Panc1 (cell line): ENCODE data around the gene C6orf132. TPM values are rescaled to one million over a fixed set of nuclear protein-coding genes. Genes with fewer than 3 reads are reported as not detected.

Source experiments
- ATAC-seq: fragments of 200-7000 bp; cut with Tn5 transposase; 2 replicates; pipeline ENCODE4 v1.9.1; 2020; ENCODE audit warnings: mild to moderate bottlenecking, moderate library complexity
- BruUV-seq: library from RNA; stranded (reverse); fragments of 400-500 nt; replicated peaks from 2 replicates; lab custom pipeline; 2021; lab: Mats Ljungman, UMichigan
- CTCF ChIA-PET: fragments of 300-600 bp; sonication (Branson Sonifier 250); formaldehyde crosslinking; loops from one replicate; lab custom pipeline; 2022; ENCODE audit warnings: antibody characterized with exemption; lab: Charles Lee
- POLR2A ChIA-PET: fragments of 300-600 bp; sonication (Branson Sonifier 250); formaldehyde crosslinking; loops from one replicate; lab custom pipeline; 2022; ENCODE audit warnings: antibody characterized with exemption; lab: Charles Lee
- DNase-seq: peaks from one replicate; pipeline ENCODE4 v3.0.0-alpha.2; 2010; ENCODE audit warnings: low read depth, low spot score
- H3K27ac ChIP-seq: 2 replicates; pipeline ENCODE4 v1.5.1; 2011; ENCODE audit warnings: mild to moderate bottlenecking, low read length, inconsistent platforms
- H3K27me3 ChIP-seq: fragments of 200-500 bp; sonication (Bioruptor generic); 2 replicates; pipeline ENCODE4 v1.6.0; 2014; ENCODE audit warnings: low read length, inconsistent platforms; ENCODE audit not compliant: control insufficient read depth, insufficient read depth
- H3K36me3 ChIP-seq: fragments of 200-500 bp; sonication (Bioruptor generic); 2 replicates; pipeline ENCODE4 v1.5.1; 2014; ENCODE audit warnings: inconsistent platforms, mild to moderate bottlenecking, low read length, moderate library complexity; ENCODE audit not compliant: control insufficient read depth, insufficient read depth
- H3K4me1 ChIP-seq: 2 replicates; pipeline ENCODE4 v1.5.1; 2011; ENCODE audit warnings: inconsistent platforms, mild to moderate bottlenecking, low read length, moderate library complexity; ENCODE audit not compliant: control insufficient read depth, insufficient read depth
- H3K4me3 ChIP-seq, 2 experiments: 2 replicates each; pipeline ENCODE4 v1.5.1; 2011 to 2012; ENCODE audit warnings: low read depth in 2 of 2, low read length in 2 of 2, mild to moderate bottlenecking in 2 of 2, inconsistent platforms in 1 of 2, moderate library complexity in 1 of 2
- H3K9me3 ChIP-seq: fragments of 200-500 bp; sonication (Bioruptor generic); 2 replicates; pipeline ENCODE4 v1.5.1; 2014; ENCODE audit warnings: low read depth, mild to moderate bottlenecking, inconsistent platforms, low read length, moderate library complexity; ENCODE audit not compliant: control insufficient read depth, insufficient read depth
- POLR2AphosphoS5 ChIP-seq: IDR thresholded peaks from 2 replicates; pipeline ENCODE4 v1.6.1; 2012; ENCODE audit warnings: mild to moderate bottlenecking, low read depth, low read length, moderate library complexity
- SIN3A ChIP-seq: IDR thresholded peaks from 2 replicates; pipeline ENCODE4 v1.6.1; 2012; ENCODE audit warnings: low read depth, mild to moderate bottlenecking, low read length, moderate library complexity, borderline replicate concordance; ENCODE audit not compliant: insufficient read depth
- TCF7L2 ChIP-seq: IDR thresholded peaks from 2 replicates; pipeline ENCODE4 v1.6.1; 2011; ENCODE audit warnings: mild to moderate bottlenecking, low read depth, low read length, inconsistent platforms
- in situ Hi-C: cut with HindIII; loops from 2 replicates; pipeline ENCODE4 v1.10.0; 2016; ENCODE audit warnings: low sequenced_read_pairs, low pct_unique_long_range_greater_than_20kb
- intact Hi-C: fragments of 100-400 bp; cut with micrococcal nuclease; formaldehyde crosslinking; loops from one replicate; pipeline ENCODE4 v1.10.0; 2022; ENCODE audit not compliant: unreplicated experiment
- total RNA-seq: library from RNA; stranded (reverse); gene quantifications from one replicate; pipeline ENCODE4 v1.2.1, GENCODE V29; 2021; ENCODE audit not compliant: unreplicated experiment
- TF ChIP-seq, protein P1 (sequence below), 2 experiments: IDR thresholded peaks; 2 replicates each; pipeline ENCODE4 v1.6.1; 2011 to 2012; ENCODE audit warnings: low read depth in 2 of 2, control low read depth in 1 of 2, low read length in 1 of 2, mild to moderate bottlenecking in 1 of 2, moderate library complexity in 1 of 2; ENCODE audit not compliant: insufficient read depth in 1 of 2
- TF ChIP-seq, protein P2 (sequence below): fragments of 450-650 bp; IDR thresholded peaks from 2 replicates; pipeline ENCODE4 v1.5.1; 2017; ENCODE audit warnings: mild to moderate bottlenecking

C6orf132 gene
- total RNA-seq, 1 experiment from 2014 or later: 12.9 TPM

DNA sequence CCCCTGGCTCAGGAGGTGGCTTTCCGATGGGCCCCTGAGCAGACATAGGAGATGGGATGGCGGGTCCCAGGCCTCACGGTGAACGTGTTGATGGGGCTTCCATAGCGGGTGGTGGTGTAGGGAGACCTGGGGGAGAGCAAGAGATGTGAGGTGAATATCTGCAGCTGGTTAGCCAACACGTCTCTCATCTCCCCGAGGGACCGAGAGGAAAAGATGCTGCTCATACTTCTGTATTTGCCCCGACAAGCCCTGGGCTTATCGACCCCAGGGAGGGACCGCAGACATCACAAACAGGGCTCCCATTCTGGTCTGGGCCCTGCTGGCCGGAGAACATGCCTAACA lies 38.7 kb downstream of the C6orf132 start:
- no peak for DNase-seq
- no peak for ATAC-seq
- Histone ChIP-seq H3K9me3 (no peaks in the 10 kb centered on the region), H3K4me3 (no peak overlapping the region), H3K27me3 (no peaks in the 10 kb centered on the region), H3K36me3 (no peaks in the 10 kb centered on the region), H3K4me1 (peaks cover 12% of the 10 kb centered on the region), H3K27ac (no peak overlapping the region)
- ChIA-PET POLR2A (no interaction called here), CTCF (no interaction called here)
- intact Hi-C loops: no loop called here
- BruUV-seq: no TSS peak
- TF ChIP-seq, protein P1, sequence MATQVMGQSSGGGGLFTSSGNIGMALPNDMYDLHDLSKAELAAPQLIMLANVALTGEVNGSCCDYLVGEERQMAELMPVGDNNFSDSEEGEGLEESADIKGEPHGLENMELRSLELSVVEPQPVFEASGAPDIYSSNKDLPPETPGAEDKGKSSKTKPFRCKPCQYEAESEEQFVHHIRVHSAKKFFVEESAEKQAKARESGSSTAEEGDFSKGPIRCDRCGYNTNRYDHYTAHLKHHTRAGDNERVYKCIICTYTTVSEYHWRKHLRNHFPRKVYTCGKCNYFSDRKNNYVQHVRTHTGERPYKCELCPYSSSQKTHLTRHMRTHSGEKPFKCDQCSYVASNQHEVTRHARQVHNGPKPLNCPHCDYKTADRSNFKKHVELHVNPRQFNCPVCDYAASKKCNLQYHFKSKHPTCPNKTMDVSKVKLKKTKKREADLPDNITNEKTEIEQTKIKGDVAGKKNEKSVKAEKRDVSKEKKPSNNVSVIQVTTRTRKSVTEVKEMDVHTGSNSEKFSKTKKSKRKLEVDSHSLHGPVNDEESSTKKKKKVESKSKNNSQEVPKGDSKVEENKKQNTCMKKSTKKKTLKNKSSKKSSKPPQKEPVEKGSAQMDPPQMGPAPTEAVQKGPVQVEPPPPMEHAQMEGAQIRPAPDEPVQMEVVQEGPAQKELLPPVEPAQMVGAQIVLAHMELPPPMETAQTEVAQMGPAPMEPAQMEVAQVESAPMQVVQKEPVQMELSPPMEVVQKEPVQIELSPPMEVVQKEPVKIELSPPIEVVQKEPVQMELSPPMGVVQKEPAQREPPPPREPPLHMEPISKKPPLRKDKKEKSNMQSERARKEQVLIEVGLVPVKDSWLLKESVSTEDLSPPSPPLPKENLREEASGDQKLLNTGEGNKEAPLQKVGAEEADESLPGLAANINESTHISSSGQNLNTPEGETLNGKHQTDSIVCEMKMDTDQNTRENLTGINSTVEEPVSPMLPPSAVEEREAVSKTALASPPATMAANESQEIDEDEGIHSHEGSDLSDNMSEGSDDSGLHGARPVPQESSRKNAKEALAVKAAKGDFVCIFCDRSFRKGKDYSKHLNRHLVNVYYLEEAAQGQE (IDR thresholded peaks at IDR 0.05; ENCODE audit: insufficient read depth in 1 of 2, low read depth in 2 of 2, low read length in 1 of 2): no peak
- no peak for TF ChIP-seq POLR2AphosphoS5
- TF ChIP-seq, protein P2, sequence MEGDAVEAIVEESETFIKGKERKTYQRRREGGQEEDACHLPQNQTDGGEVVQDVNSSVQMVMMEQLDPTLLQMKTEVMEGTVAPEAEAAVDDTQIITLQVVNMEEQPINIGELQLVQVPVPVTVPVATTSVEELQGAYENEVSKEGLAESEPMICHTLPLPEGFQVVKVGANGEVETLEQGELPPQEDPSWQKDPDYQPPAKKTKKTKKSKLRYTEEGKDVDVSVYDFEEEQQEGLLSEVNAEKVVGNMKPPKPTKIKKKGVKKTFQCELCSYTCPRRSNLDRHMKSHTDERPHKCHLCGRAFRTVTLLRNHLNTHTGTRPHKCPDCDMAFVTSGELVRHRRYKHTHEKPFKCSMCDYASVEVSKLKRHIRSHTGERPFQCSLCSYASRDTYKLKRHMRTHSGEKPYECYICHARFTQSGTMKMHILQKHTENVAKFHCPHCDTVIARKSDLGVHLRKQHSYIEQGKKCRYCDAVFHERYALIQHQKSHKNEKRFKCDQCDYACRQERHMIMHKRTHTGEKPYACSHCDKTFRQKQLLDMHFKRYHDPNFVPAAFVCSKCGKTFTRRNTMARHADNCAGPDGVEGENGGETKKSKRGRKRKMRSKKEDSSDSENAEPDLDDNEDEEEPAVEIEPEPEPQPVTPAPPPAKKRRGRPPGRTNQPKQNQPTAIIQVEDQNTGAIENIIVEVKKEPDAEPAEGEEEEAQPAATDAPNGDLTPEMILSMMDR: no peak
- TF ChIP-seq TCF7L2: no peak
- TF ChIP-seq SIN3A: no peak
- in situ Hi-C loops: no loop called here

DNA sequence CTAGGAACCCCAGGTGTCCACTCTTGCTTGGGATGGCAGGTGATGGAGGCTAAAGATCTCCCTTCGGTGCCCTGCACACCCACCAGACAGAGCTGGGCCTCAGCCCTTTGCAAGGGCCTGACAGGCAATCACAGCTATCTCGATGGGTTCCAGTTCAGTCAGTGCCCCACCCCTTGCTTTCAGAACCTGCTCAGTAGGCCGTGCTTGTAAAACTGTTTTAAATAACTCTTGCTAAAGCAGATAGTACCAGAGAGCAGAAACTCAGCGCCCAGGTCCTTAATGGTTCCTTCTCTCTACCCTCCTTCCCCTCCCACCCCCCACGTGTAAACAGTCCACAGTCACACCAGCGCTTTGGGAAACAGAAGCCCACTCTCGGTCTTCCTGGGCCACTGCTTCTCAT lies 39.2 kb downstream of the C6orf132 start:
- ATAC-seq: no peak
- in situ Hi-C loops: no loop called here
- Histone ChIP-seq H3K27ac (no peak overlapping the region), H3K27me3 (no peaks in the 10 kb centered on the region), H3K36me3 (no peaks in the 10 kb centered on the region), H3K4me3 (no peak overlapping the region), H3K9me3 (no peaks in the 10 kb centered on the region), H3K4me1 (peaks cover 12% of the 10 kb centered on the region)
- CTCF ChIA-PET: no interaction called here
- no peak for DNase-seq
- POLR2A ChIA-PET: no interaction called here
- TF ChIP-seq POLR2AphosphoS5: no peak
- no peak for TF ChIP-seq SIN3A
- TF ChIP-seq, protein P1 (IDR thresholded peaks at IDR 0.05; ENCODE audit: insufficient read depth in 1 of 2, low read depth in 2 of 2, low read length in 1 of 2): no peak
- TF ChIP-seq, protein P2: no peak
- no peak for TF ChIP-seq TCF7L2
- intact Hi-C loops: no loop called here
- BruUV-seq: no TSS peak
